A673 (cell line): ENCODE measurements around the gene SOCS7. TPM values are rescaled to one million over a fixed set of nuclear protein-coding genes. Genes with fewer than 3 reads are reported as not detected.

Source experiments
- BruUV-seq: library from RNA; stranded (reverse); fragments of 400-500 nt; replicated peaks from 2 replicates; lab custom pipeline; 2021; lab: Mats Ljungman, UMichigan
- CTCF ChIA-PET: fragments of 300-600 bp; sonication (Branson Sonifier 250); formaldehyde crosslinking; loops from one replicate; lab custom pipeline; 2022; ENCODE audit warnings: antibody characterized with exemption; lab: Charles Lee
- POLR2A ChIA-PET: fragments of 300-600 bp; sonication (Branson Sonifier 250); formaldehyde crosslinking; loops from one replicate; lab custom pipeline; 2022; ENCODE audit warnings: antibody characterized with exemption; ENCODE audit not compliant: low non-redundant PET; lab: Charles Lee
- DNase-seq: peaks from one replicate; pipeline ENCODE4 v3.0.0-alpha.2; 2015; ENCODE audit warnings: low spot score
- H3K27ac ChIP-seq: fragments of 200-600 bp; sonication (generic); 2 replicates; pipeline ENCODE4 v1.5.1; 2016; ENCODE audit warnings: mixed run types, low read depth, mild to moderate bottlenecking, mixed read lengths, antibody characterized with exemption, low read length; ENCODE audit not compliant: poor library complexity, severe bottlenecking
- H3K27me3 ChIP-seq: fragments of 200-600 bp; sonication (generic); replicated peaks from 2 replicates; pipeline ENCODE4 v1.6.1; 2017; ENCODE audit warnings: mixed run types, low read depth, mild to moderate bottlenecking, mixed read lengths, antibody characterized with exemption, low read length; ENCODE audit not compliant: insufficient read depth, poor library complexity
- H3K36me3 ChIP-seq: fragments of 200-600 bp; sonication (generic); 2 replicates; pipeline ENCODE4 v1.6.1; 2016; ENCODE audit warnings: mixed run types, mild to moderate bottlenecking, mixed read lengths, antibody characterized with exemption, low read length; ENCODE audit not compliant: insufficient read depth, poor library complexity, severe bottlenecking
- H3K4me1 ChIP-seq: fragments of 200-600 bp; sonication (generic); 2 replicates; pipeline ENCODE4 v1.6.1; 2017; ENCODE audit warnings: mixed run types, mild to moderate bottlenecking, mixed read lengths, antibody characterized with exemption, low read length; ENCODE audit not compliant: insufficient read depth, poor library complexity, severe bottlenecking
- H3K4me3 ChIP-seq: fragments of 200-600 bp; sonication (generic); 2 replicates; pipeline ENCODE4 v1.5.1; 2016; ENCODE audit warnings: low read depth, mixed run types, mild to moderate bottlenecking, mixed read lengths, low read length; ENCODE audit not compliant: poor library complexity, severe bottlenecking
- H3K9me3 ChIP-seq: fragments of 200-600 bp; sonication (generic); 2 replicates; pipeline ENCODE4 v1.6.1; 2016; ENCODE audit warnings: mixed run types, low read depth, mild to moderate bottlenecking, mixed read lengths, antibody characterized with exemption, low read length; ENCODE audit not compliant: poor library complexity, severe bottlenecking
- EZH2 ChIP-seq: fragments of 200-600 bp; sonication (generic); IDR thresholded peaks from 2 replicates; pipeline ENCODE4 v1.6.1; 2017; ENCODE audit warnings: borderline replicate concordance, low read depth, mild to moderate bottlenecking, mixed read lengths, antibody characterized with exemption, low read length; ENCODE audit not compliant: poor library complexity, severe bottlenecking
- intact Hi-C: fragments of 100-400 bp; cut with micrococcal nuclease; formaldehyde crosslinking; loops from one replicate; pipeline ENCODE4 v1.10.0; 2022; ENCODE audit not compliant: unreplicated experiment
- total RNA-seq: library from RNA; stranded (reverse); gene quantifications from 2 replicates; pipeline ENCODE4 v1.2.3, GENCODE V29; 2021
- TF ChIP-seq, protein P1 (sequence below): fragments of 300-800, 200-600 bp; sonication (generic); conservative IDR thresholded peaks from 2 replicates; pipeline ENCODE4 v1.5.1; 2017; ENCODE audit warnings: low read depth, mild to moderate bottlenecking, antibody characterized with exemption, low read length, moderate library complexity, mixed read lengths

The SOCS7 gene
- total RNA-seq, 1 experiment from 2014 or later = 15.2 TPM

DNA sequence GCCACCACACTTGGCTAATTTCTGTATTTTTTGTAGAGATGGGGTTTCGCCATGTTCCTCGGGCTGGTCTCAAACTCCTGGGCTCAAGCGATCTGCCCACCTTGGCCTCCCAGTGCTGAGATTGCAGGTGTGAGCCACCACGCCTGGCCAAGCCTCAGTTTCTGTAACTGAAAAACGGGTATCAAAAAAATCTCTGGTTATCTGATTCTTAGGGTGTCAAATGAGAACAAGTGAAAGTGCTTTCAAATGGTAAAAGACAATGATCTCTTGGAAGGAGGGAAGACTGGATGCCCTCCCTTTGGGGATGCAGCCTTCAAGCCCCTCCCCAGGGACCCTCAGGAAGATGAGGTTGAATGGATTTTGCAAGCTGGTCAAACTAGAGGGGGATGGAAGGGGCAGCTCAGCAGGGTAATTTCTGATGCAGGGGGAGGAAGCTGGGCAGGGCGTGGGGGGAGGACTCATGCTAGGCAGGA is 98.9 kb downstream of the SOCS7 start:
- no peak for TF ChIP-seq EZH2
- TF ChIP-seq, protein P1, sequence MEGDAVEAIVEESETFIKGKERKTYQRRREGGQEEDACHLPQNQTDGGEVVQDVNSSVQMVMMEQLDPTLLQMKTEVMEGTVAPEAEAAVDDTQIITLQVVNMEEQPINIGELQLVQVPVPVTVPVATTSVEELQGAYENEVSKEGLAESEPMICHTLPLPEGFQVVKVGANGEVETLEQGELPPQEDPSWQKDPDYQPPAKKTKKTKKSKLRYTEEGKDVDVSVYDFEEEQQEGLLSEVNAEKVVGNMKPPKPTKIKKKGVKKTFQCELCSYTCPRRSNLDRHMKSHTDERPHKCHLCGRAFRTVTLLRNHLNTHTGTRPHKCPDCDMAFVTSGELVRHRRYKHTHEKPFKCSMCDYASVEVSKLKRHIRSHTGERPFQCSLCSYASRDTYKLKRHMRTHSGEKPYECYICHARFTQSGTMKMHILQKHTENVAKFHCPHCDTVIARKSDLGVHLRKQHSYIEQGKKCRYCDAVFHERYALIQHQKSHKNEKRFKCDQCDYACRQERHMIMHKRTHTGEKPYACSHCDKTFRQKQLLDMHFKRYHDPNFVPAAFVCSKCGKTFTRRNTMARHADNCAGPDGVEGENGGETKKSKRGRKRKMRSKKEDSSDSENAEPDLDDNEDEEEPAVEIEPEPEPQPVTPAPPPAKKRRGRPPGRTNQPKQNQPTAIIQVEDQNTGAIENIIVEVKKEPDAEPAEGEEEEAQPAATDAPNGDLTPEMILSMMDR = no peak
- intact Hi-C loops = no loop called here
- Histone ChIP-seq H3K27ac (peak overlapping the region; percentile 77), H3K9me3 (no peaks in the 10 kb centered on the region), H3K4me1 (peaks cover 33% of the 10 kb centered on the region), H3K36me3 (no peaks in the 10 kb centered on the region), H3K4me3 (no peak overlapping the region), H3K27me3 (no peaks in the 10 kb centered on the region)
- no peak for DNase-seq
- POLR2A ChIA-PET = no interaction called here
- CTCF ChIA-PET = interaction anchor here (0.6 kb wide), 1 partner anchor 223 kb away, joined by 3 read pairs; no protein-coding TSS in a partner anchor
- BruUV-seq = no TSS peak

DNA sequence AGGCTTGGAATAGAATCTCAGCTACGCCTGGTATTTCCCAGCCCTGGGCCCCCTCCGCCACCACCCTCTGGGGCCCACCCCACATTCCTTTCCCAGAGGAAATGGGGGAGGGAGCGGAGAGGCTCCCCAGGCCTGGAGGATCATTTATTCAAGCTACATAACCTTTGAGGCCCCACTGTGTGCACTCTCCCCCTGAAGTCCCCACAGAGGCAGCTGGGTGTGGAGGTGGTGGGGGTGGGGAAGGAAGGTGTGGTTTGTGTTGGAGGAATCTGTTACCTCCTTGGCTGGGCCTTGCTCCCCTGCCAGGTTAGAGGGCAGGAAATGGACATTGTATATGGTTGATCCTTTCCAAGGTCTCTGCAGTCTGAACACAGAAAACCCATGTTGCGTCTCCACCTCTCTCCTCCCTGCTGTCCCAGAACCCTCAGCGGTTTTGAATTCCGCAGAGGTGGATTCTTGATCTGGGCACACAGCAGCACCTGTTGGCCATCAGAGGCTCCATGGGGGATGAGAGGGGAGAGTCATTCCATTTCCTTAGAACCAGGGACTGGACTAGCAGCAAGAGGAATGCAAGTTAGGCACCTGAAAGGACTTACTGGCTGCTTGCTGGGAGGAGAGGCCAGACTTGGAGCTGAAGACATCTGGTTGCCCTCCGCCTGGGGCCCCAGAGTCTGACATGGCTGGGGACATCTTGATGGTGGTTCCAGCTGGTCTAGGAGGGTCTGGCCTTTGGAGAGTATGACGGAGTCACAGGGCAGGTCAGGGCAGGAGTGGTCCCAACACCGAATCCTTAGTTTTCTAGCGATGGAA is 99.6 kb downstream of the SOCS7 start:
- peak; percentile 45 for DNase-seq
- TSS peak; percentile 65 for BruUV-seq
- Histone ChIP-seq H3K36me3 (no peaks in the 10 kb centered on the region), H3K27me3 (no peaks in the 10 kb centered on the region), H3K4me3 (no peak overlapping the region), H3K9me3 (no peaks in the 10 kb centered on the region), H3K27ac (peak overlapping the region; percentile 77), H3K4me1 (peaks cover 33% of the 10 kb centered on the region)
- POLR2A ChIA-PET = no interaction called here
- intact Hi-C loops = no loop called here
- TF ChIP-seq, protein P1 = no peak
- no peak for TF ChIP-seq EZH2
- CTCF ChIA-PET = interaction anchor here (0.6 to 0.7 kb wide), 3 partner anchors 21 to 223 kb away, joined by 3 to 7 read pairs (median 6); no protein-coding TSS in a partner anchor

DNA sequence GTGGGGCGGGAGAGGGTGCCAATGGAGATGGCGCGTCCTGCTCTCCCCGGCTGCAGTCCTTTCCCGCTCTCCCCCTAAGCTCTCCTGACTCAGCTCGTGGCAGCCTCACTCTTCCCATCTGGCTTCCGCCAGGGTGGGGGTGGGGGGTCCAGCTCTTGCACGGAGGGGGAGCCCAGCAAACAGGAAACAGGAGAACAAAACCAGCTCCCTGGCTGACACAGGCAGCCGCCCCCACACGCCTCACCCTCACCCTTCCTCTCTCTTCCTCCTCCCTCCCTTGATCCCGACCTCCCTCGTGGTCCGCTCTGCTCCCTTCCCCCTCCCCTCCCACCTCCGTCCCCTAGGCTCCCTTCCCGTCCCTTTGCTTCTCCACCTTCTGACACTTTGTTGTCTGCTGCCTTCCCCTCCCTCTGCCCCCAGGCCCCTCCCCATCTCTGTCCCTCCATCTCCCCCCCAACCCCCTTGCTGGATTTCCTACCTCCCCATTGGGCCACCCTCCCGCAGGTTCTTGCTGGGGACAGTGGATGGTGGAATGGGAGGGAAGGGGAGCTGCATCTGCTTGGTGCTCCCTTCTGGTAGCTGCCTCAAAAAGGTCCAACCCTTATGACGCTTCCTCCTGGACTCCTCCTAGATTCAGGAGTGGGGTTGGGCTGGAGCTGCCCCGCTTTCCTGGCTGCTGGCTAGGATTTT is 100.3 kb downstream of the SOCS7 start:
- Histone ChIP-seq H3K27ac (peak overlapping the region; percentile 77), H3K4me1 (peaks cover 33% of the 10 kb centered on the region), H3K27me3 (no peaks in the 10 kb centered on the region), H3K36me3 (no peaks in the 10 kb centered on the region), H3K9me3 (no peaks in the 10 kb centered on the region), H3K4me3 (no peak overlapping the region)
- TF ChIP-seq EZH2 = no peak
- TF ChIP-seq, protein P1 = no peak
- peak; percentile 77 for DNase-seq
- ChIA-PET CTCF (interaction anchor here (0.6 to 0.7 kb wide), 2 partner anchors 20 to 68 kb away, joined by 6 to 7 read pairs; no protein-coding TSS in a partner anchor), POLR2A (no interaction called here)
- intact Hi-C loops = no loop called here
- BruUV-seq = no TSS peak
